HFFc6 (cell line): ENCODE results near the gene PEX10. TPM values are rescaled to one million over a fixed set of nuclear protein-coding genes. Genes with fewer than 3 reads are reported as not detected.

Experiments used
- DNase-seq: peaks from one replicate; pipeline ENCODE4 v3.0.0-alpha.2; 2018
- H3K27ac Mint-ChIP-seq: 2 replicates; pipeline ENCODE4 v1.8.0; 2020; ENCODE audit warnings: mild to moderate bottlenecking, mixed read lengths
- H3K27me3 Mint-ChIP-seq: 2 replicates; pipeline ENCODE4 v1.8.0; 2021; ENCODE audit warnings: mild to moderate bottlenecking, moderate library complexity, mixed read lengths; ENCODE audit not compliant: insufficient read depth
- H3K36me3 Mint-ChIP-seq: 2 replicates; pipeline ENCODE4 v1.8.0; 2021; ENCODE audit warnings: low read depth, mixed read lengths
- H3K4me1 Mint-ChIP-seq: 2 replicates; pipeline ENCODE4 v1.8.0; 2020; ENCODE audit warnings: low read depth, mixed read lengths
- H3K4me3 Mint-ChIP-seq: 2 replicates; pipeline ENCODE4 v1.8.0; 2020; ENCODE audit warnings: mild to moderate bottlenecking, moderate library complexity, mixed read lengths
- H3K9me3 Mint-ChIP-seq: 2 replicates; pipeline ENCODE4 v1.8.0; 2020; ENCODE audit warnings: mild to moderate bottlenecking, mixed read lengths
- CTCF ChIP-seq: fragments of 200-600 bp; sonication (generic); IDR thresholded peaks from 2 replicates; pipeline ENCODE4 v1.5.0; 2021; ENCODE audit warnings: antibody characterized with exemption, mild to moderate bottlenecking
- total RNA-seq, 6 experiments: library from RNA; stranded (reverse); fragmentation: NEBNext Ultra II Directional; extraction: Animal tissue kit (Norgen Biotek cat#: 25700); gene quantifications; 2 replicates in 1 of 6; 3 replicates in 5 of 6; pipeline ENCODE4 v1.2.3, GENCODE V29; 2021

PEX10 gene
- total RNA-seq, 6 experiments from 2014 or later = 25.4 to 29.8 (median 26.4) TPM

GRCh38 chr1:2378956-2379732, 33.2 kb downstream of the PEX10 start:
- peaks cover 2% of the 10 kb centered on the region for H3K27me3 Mint-ChIP-seq
- DNase-seq = no peak
- H3K9me3 Mint-ChIP-seq = no peaks in the 10 kb centered on the region
- TF ChIP-seq CTCF = no peak
- no peaks in the 10 kb centered on the region for H3K4me1 Mint-ChIP-seq
- no peak overlapping the region for H3K4me3 Mint-ChIP-seq
- H3K27ac Mint-ChIP-seq = no peak overlapping the region
- H3K36me3 Mint-ChIP-seq = no peaks in the 10 kb centered on the region

- H3K9me3 Mint-ChIP-seq = no peaks in the 10 kb centered on the region
- no peaks in the 10 kb centered on the region for H3K36me3 Mint-ChIP-seq
- no peak for DNase-seq
- H3K4me1 Mint-ChIP-seq = no peaks in the 10 kb centered on the region
- H3K4me3 Mint-ChIP-seq = no peak overlapping the region
- no peak overlapping the region for H3K27ac Mint-ChIP-seq
- peaks cover 2% of the 10 kb centered on the region for H3K27me3 Mint-ChIP-seq
- no peak for TF ChIP-seq CTCF
Measured at GRCh38 chr1:2378441-2378851, 33.9 kb downstream of the PEX10 start.

GRCh38 chr1:2377751-2378440, 34.5 kb downstream of the PEX10 start:
- H3K27me3 Mint-ChIP-seq = peaks cover 2% of the 10 kb centered on the region
- no peak overlapping the region for H3K4me3 Mint-ChIP-seq
- no peaks in the 10 kb centered on the region for H3K4me1 Mint-ChIP-seq
- DNase-seq = no peak
- no peaks in the 10 kb centered on the region for H3K9me3 Mint-ChIP-seq
- TF ChIP-seq CTCF = no peak
- no peak overlapping the region for H3K27ac Mint-ChIP-seq
- H3K36me3 Mint-ChIP-seq = no peaks in the 10 kb centered on the region

- Mint-ChIP-seq H3K4me1 (no peaks in the 10 kb centered on the region), H3K9me3 (no peaks in the 10 kb centered on the region), H3K27me3 (peaks cover 2% of the 10 kb centered on the region), H3K36me3 (no peaks in the 10 kb centered on the region), H3K27ac (no peak overlapping the region), H3K4me3 (no peak overlapping the region)
- no peak for TF ChIP-seq CTCF
- DNase-seq = no peak
Measured at GRCh38 chr1:2376931-2377672, 35.3 kb downstream of the PEX10 start.

- Mint-ChIP-seq H3K36me3 (no peaks in the 10 kb centered on the region), H3K4me1 (no peaks in the 10 kb centered on the region), H3K27ac (no peak overlapping the region), H3K27me3 (peaks cover 2% of the 10 kb centered on the region), H3K9me3 (no peaks in the 10 kb centered on the region), H3K4me3 (no peak overlapping the region)
- no peak for TF ChIP-seq CTCF
- no peak for DNase-seq
Measured at GRCh38 chr1:2376261-2376741, 36.1 kb downstream of the PEX10 start.
